IPS-15b (cell line): ENCODE results near the gene SUGT1.
"Not testable (repeated sequence)": the region's sequence is repeated elsewhere in the genome, so short reads cannot be mapped to it uniquely, and the experiment has no call there.

Source experiments
- H3K27me3 ChIP-seq: one replicate; pipeline ENCODE4 v1.6.1; 2013; ENCODE audit warnings: low read length; ENCODE audit not compliant: control insufficient read depth, insufficient read depth
- H3K36me3 ChIP-seq: one replicate; pipeline ENCODE4 v1.6.1; 2013; ENCODE audit warnings: low read length; ENCODE audit not compliant: control insufficient read depth, insufficient read depth
- H3K4me1 ChIP-seq: one replicate; pipeline ENCODE4 v1.6.1; 2013; ENCODE audit warnings: mild to moderate bottlenecking, low read length; ENCODE audit not compliant: control insufficient read depth, insufficient read depth
- H3K4me3 ChIP-seq: one replicate; pipeline ENCODE4 v1.5.1; 2013; ENCODE audit warnings: low read depth, low read length
- H3K9ac ChIP-seq: one replicate; pipeline ENCODE4 v1.6.1; 2013; ENCODE audit warnings: low read depth, mild to moderate bottlenecking, low read length
- H3K9me3 ChIP-seq: one replicate; pipeline ENCODE4 v1.6.1; 2013; ENCODE audit warnings: mild to moderate bottlenecking, low read length; ENCODE audit not compliant: control insufficient read depth, insufficient read depth

SUGT1 gene

GRCh38 chr13:52673465-52673864 lies 20.8 kb downstream of the SUGT1 start:
- no peaks in the 10 kb centered on the region for H3K9me3 ChIP-seq
- H3K9ac ChIP-seq, result no peak overlapping the region
- H3K4me3 ChIP-seq, result no peak overlapping the region
- no peaks in the 10 kb centered on the region for H3K4me1 ChIP-seq
- no peaks in the 10 kb centered on the region for H3K27me3 ChIP-seq
- H3K36me3 ChIP-seq, result peaks cover 3% of the 10 kb centered on the region

- H3K4me3 ChIP-seq, result no peak overlapping the region
- H3K4me1 ChIP-seq, result no peaks in the 10 kb centered on the region
- no peaks in the 10 kb centered on the region for H3K9me3 ChIP-seq
- no peak overlapping the region for H3K9ac ChIP-seq
- peaks cover 15% of the 10 kb centered on the region for H3K36me3 ChIP-seq
- H3K27me3 ChIP-seq, result no peaks in the 10 kb centered on the region
Measured at GRCh38 chr13:52677823-52678222, 25.2 kb downstream of the SUGT1 start.

- not testable (repeated sequence) for H3K27me3 ChIP-seq, H3K9ac ChIP-seq, H3K36me3 ChIP-seq, H3K9me3 ChIP-seq, H3K4me1 ChIP-seq, H3K4me3 ChIP-seq
Measured at GRCh38 chr13:52685806-52686205, 33.2 kb downstream of the SUGT1 start.

GRCh38 chr13:52686376-52686775 lies 33.7 kb downstream of the SUGT1 start:
- Histone ChIP-seq H3K9me3 (no peaks in the 10 kb centered on the region), H3K36me3 (peaks cover 2% of the 10 kb centered on the region), H3K4me3 (no peak overlapping the region), H3K9ac (no peak overlapping the region), H3K4me1 (no peaks in the 10 kb centered on the region), H3K27me3 (no peaks in the 10 kb centered on the region)

- Histone ChIP-seq H3K4me3 (no peak overlapping the region), H3K36me3 (no peaks in the 10 kb centered on the region), H3K27me3 (no peaks in the 10 kb centered on the region), H3K4me1 (no peaks in the 10 kb centered on the region), H3K9ac (no peak overlapping the region), H3K9me3 (no peaks in the 10 kb centered on the region)
Measured at GRCh38 chr13:52695856-52696255, 43.2 kb downstream of the SUGT1 start.

GRCh38 chr13:52696566-52696965 lies 43.9 kb downstream of the SUGT1 start:
- H3K4me3 ChIP-seq, result no peak overlapping the region

GRCh38 chr13:52701728-52702465 lies 49.3 kb downstream of the SUGT1 start:
- Histone ChIP-seq H3K4me3 (no peak overlapping the region), H3K9me3 (no peaks in the 10 kb centered on the region), H3K36me3 (no peaks in the 10 kb centered on the region), H3K9ac (no peak overlapping the region), H3K27me3 (no peaks in the 10 kb centered on the region), H3K4me1 (peaks cover 9% of the 10 kb centered on the region)

More at GRCh38 chr13:52696566-52696965, 43.9 kb downstream of the SUGT1 start:
- no peak overlapping the region for H3K9ac ChIP-seq
- H3K4me1 ChIP-seq, result no peaks in the 10 kb centered on the region
- no peaks in the 10 kb centered on the region for H3K36me3 ChIP-seq
- no peaks in the 10 kb centered on the region for H3K27me3 ChIP-seq
- no peaks in the 10 kb centered on the region for H3K9me3 ChIP-seq

GRCh38 chr13:52703482-52703881 lies 50.8 kb downstream of the SUGT1 start:
- Histone ChIP-seq H3K9ac (no peak overlapping the region), H3K27me3 (no peaks in the 10 kb centered on the region), H3K4me3 (no peak overlapping the region), H3K36me3 (no peaks in the 10 kb centered on the region), H3K4me1 (peaks cover 9% of the 10 kb centered on the region), H3K9me3 (no peaks in the 10 kb centered on the region)

GRCh38 chr13:52706081-52706480 lies 53.4 kb downstream of the SUGT1 start:
- peaks cover 9% of the 10 kb centered on the region for H3K4me1 ChIP-seq
- no peaks in the 10 kb centered on the region for H3K27me3 ChIP-seq
- no peak overlapping the region for H3K9ac ChIP-seq
- no peak overlapping the region for H3K4me3 ChIP-seq
- H3K9me3 ChIP-seq, result no peaks in the 10 kb centered on the region
- peaks cover 4% of the 10 kb centered on the region for H3K36me3 ChIP-seq

- Histone ChIP-seq H3K9ac (no peak overlapping the region), H3K4me3 (no peak overlapping the region), H3K9me3 (no peaks in the 10 kb centered on the region), H3K4me1 (peaks cover 9% of the 10 kb centered on the region), H3K36me3 (peaks cover 4% of the 10 kb centered on the region), H3K27me3 (no peaks in the 10 kb centered on the region)
Measured at GRCh38 chr13:52707375-52707774, 54.7 kb downstream of the SUGT1 start.

GRCh38 chr13:52708266-52708665 lies 55.6 kb downstream of the SUGT1 start:
- not testable (repeated sequence) for H3K36me3 ChIP-seq, H3K9ac ChIP-seq, H3K4me3 ChIP-seq, H3K4me1 ChIP-seq, H3K9me3 ChIP-seq, H3K27me3 ChIP-seq

GRCh38 chr13:52711286-52711685 lies 58.6 kb downstream of the SUGT1 start:
- H3K4me3 ChIP-seq, result no peak overlapping the region
- H3K9me3 ChIP-seq, result no peaks in the 10 kb centered on the region
- H3K36me3 ChIP-seq, result peaks cover 8% of the 10 kb centered on the region
- H3K9ac ChIP-seq, result no peak overlapping the region
- H3K4me1 ChIP-seq, result no peaks in the 10 kb centered on the region
- no peaks in the 10 kb centered on the region for H3K27me3 ChIP-seq
